Memory B cell (primary cell): Measurements from ENCODE around the gene GLIPR2.
"Not testable (repeated sequence)": the region's sequence is repeated elsewhere in the genome, so short reads cannot be mapped to it uniquely, and the experiment has no call there.

ENCODE experiments used
- ATAC-seq: fragments of 150-1000 bp; cut with Tn5 transposase; 2 replicates; pipeline ENCODE4 v1.10.0; 2021; ENCODE audit warnings: low read depth, mild to moderate bottlenecking, moderate library complexity
- DNase-seq, 2 donors: peaks; one replicate each; pipeline ENCODE4 v3.0.0; 2022; ENCODE audit warnings: low spot score in 2 of 2
- H3K27ac Mint-ChIP-seq: one replicate; pipeline ENCODE4 v1.8.0; 2022; ENCODE audit warnings: mild to moderate bottlenecking, moderate library complexity, mixed read lengths
- H3K27me3 Mint-ChIP-seq: one replicate; pipeline ENCODE4 v1.8.0; 2022; ENCODE audit warnings: mixed read lengths
- H3K36me3 Mint-ChIP-seq: one replicate; pipeline ENCODE4 v1.8.0; 2022; ENCODE audit warnings: mild to moderate bottlenecking, mixed read lengths
- H3K4me1 Mint-ChIP-seq: one replicate; pipeline ENCODE4 v1.8.0; 2022; ENCODE audit warnings: mixed read lengths
- H3K4me3 Mint-ChIP-seq: one replicate; pipeline ENCODE4 v1.8.0; 2022; ENCODE audit warnings: mild to moderate bottlenecking, moderate library complexity, mixed read lengths
- H3K9me3 Mint-ChIP-seq: one replicate; pipeline ENCODE4 v1.8.0; 2022; ENCODE audit warnings: mixed read lengths

Gene GLIPR2, protein sequence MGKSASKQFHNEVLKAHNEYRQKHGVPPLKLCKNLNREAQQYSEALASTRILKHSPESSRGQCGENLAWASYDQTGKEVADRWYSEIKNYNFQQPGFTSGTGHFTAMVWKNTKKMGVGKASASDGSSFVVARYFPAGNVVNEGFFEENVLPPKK

DNA sequence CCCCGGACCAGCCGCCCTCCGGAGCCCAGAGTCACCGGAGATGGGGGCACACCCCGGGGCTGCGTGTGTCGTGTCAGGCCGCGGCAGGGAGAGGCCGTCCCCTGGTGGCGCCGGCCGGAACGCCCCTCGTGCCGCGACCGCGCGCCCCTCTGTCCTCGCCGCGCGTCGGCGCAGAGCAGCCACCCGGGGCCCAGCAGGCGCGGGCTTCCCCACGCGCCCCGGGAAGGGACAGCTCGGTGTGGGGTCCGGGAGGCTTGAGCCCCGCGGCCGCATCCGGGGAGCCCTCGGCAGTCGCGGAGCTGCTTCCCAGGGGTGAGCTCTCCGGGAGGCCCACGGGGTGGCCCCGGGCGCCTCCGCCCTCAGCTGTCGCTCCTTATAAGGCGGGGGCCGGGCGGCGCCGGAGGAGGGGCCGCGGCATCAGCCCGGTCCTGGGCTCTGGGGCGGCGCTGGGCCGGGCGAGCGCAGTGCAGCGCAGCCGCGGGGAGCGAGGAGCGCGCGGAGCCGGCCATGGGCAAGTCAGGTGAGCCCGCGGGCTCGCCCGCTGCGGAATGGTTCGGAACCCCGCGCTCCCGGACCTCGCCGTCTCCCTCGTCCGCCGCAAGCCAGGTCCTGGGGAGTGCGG, at the start of gene GLIPR2:
TSS of gene GLIPR2 (plus strand) at position 462 of the 622 bp plus-strand sequence. CDS start at position 508, 46 bp downstream.
- peak within 1 kb of the TSS; percentile 82 for H3K27ac Mint-ChIP-seq
- ATAC-seq, result peak; percentile 92

DNA sequence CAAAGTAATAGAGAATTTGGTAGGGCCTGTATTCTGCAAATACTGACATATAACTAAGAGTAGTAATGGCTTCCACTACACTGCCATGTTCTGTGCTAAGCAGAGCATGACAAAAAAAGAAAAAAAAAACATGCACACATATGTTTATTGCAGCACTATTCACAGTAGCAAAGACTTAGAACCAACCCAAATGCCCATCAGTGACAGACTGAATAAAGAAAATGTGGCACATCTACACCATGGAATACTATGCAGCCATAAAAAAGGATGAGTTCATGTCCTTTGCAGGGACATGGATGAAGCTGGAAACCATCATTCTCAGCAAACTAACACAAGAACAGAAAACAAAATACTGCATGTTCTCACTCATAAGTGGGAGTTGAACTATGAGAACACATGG, 49.5 kb upstream of the GLIPR2 start:
- H3K4me3 Mint-ChIP-seq, H3K9me3 Mint-ChIP-seq, H3K27ac Mint-ChIP-seq, H3K36me3 Mint-ChIP-seq, DNase-seq, H3K27me3 Mint-ChIP-seq, H3K4me1 Mint-ChIP-seq, ATAC-seq: not testable (repeated sequence)

More for the DNA sequence above, at the start of gene GLIPR2:
- Mint-ChIP-seq H3K27me3 (no peaks in the 10 kb centered on the region), H3K4me3 (peak within 1 kb of the TSS; percentile 90), H3K4me1 (peaks cover 42% of the 10 kb centered on the region), H3K36me3 (no peaks in the 10 kb centered on the region), H3K9me3 (no peaks in the 10 kb centered on the region)
- DNase-seq, result peak; percentile 65

DNA sequence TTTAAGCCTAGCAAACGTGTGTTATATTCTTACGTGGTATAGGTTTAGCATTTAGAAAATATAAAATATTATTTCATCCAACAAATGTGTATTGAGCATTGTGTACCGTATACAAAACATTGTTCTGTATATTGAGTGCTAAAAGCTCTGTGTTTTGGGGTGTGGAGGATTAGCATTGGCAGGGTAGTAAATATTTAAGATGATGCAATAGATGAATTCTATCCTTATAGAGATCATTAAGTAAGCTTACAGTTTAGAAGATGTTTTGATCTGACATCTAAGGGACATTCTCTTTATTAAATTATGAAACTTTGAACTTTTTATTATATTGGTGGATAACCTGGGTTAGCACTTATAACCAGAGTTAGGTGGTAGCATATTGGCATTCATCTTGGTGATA, 48.5 kb upstream of the GLIPR2 start:
- Mint-ChIP-seq H3K4me3 (no peak overlapping the region), H3K9me3 (peaks cover 2% of the 10 kb centered on the region), H3K4me1 (peaks cover 8% of the 10 kb centered on the region), H3K27me3 (no peaks in the 10 kb centered on the region), H3K36me3 (peaks cover 9% of the 10 kb centered on the region), H3K27ac (no peak overlapping the region)
- no peak for DNase-seq
- no peak for ATAC-seq

DNA sequence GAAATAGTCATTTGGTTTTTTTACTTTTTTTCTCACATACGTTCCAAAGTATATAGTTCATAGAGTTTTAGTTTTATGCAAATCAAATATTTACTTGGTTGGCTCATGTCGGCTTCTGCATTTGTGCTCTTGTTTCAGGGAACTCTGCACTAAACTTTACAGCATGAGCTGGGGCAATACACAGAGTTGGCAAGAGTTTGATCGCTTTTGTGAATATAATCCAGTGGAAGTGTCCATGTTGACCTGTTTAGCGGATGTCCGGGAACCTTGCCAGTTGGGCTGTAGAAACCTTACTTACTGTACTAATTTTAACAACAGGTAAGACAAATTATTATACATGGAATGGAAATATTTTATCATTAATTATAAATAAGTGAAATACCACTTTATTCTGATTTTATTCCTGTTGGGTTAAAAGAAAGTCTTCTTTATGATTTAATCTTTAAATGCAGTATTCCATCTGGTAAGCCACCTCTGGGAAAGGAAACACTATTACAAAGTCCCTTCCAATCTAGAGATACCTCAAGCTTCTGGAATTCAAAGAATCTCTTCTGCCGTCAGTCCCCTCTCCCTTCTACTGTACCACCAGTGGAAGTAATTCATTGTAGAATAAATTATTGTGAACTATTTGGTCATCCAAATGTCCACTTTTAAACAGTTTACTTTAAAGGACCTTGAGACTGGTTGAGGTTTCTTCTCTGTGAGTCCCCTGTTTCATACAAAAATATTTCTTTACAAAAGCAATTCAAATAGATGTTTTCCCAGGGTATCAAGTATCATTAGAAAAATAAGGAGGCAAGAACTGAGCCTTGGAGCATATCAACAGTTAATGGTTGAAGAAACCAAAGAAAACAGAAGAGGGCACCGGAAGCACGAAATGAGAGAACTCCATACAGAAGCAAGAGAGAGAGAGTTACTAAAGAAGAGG, 45.2 kb upstream of the GLIPR2 start:
- no peak overlapping the region for H3K27ac Mint-ChIP-seq
- no peak overlapping the region for H3K4me3 Mint-ChIP-seq

DNA sequence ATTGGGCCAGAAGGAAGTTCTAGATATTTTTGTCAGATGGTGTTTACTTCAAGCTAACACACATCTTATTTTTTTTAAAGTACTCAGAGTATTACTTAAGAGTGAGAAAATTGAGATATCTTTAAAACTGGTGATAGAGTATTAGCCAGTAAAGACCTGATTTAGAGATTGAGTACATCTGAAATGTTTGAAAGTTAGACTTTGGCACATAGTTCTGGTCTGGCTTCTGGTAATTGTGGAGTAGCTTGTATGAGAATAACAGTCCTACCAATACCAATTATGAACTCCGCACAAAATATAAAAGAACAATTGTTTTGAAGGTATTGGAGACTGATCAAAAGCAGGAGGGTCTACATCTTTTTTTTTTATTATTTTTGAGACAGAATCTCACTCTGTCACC, 44.5 kb upstream of the GLIPR2 start:
- ATAC-seq (no peak), DNase-seq (no peak)
- Mint-ChIP-seq H3K4me3 (no peak overlapping the region), H3K27me3 (no peaks in the 10 kb centered on the region), H3K36me3 (peaks cover 5% of the 10 kb centered on the region), H3K9me3 (peaks cover 2% of the 10 kb centered on the region), H3K27ac (peak overlapping the region; percentile 91), H3K4me1 (peaks cover 8% of the 10 kb centered on the region)

More for the DNA sequence above, 45.2 kb upstream of the GLIPR2 start:
- no peak for DNase-seq
- Mint-ChIP-seq H3K27me3 (no peaks in the 10 kb centered on the region), H3K9me3 (peaks cover 2% of the 10 kb centered on the region), H3K36me3 (peaks cover 5% of the 10 kb centered on the region), H3K4me1 (peaks cover 8% of the 10 kb centered on the region)
- ATAC-seq, result no peak

DNA sequence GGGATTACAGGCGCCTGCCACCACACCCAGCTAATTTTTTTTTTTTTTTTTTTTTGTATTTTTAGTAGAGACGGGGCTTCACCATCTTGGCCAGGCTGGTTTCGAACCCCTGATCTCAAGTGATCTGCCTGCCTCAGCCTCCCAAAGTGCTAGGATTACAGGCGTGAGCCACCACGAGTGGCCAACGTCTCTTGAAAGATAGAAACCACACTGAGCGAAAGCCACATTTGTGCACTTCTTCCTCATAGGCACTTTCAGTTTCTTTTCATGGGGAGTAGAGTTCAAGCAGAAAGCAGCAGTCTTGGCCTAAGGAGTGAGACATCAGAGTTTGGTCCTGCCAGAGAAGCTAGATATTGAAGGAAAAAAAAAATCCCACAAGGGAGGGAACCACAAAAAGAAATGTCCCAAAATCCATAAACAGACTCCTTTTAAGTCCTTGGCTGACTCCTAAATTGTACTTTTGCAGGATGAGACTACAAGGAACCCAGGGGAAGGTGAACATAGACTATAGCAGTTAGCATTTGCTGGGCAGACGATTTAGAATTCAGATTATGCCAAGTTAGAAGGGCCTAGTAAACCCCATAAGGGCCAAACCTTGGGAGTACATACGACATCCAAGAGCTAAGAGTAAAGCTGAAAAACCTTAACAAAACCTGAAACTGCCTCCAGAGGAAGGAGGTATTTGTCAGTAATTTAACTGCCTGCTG, 43.9 kb upstream of the GLIPR2 start:
- DNase-seq (peak; percentile 21 to 40), ATAC-seq (peak; percentile 100)

DNA sequence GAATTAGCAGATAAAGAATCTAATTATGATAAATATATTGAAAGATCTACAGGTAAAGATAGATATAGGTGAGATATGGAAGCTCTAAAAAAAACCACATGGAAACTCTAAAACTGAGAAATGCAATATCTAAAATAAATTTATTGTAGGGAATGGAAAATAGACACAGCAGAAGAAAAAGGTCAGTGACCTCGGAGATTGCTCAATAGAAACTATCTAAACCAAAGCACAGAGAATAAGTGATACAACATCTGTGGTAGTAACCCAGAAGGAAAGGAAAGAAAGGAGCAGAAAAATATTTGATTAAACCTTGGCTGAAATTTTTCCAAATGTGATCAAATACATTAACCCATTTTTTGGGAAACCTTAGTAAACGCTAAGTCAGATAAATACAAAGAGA, 43.1 kb upstream of the GLIPR2 start:
- ATAC-seq, result no peak
- H3K4me3 Mint-ChIP-seq, result no peak overlapping the region
- H3K9me3 Mint-ChIP-seq, result peaks cover 2% of the 10 kb centered on the region
- no peaks in the 10 kb centered on the region for H3K27me3 Mint-ChIP-seq
- H3K4me1 Mint-ChIP-seq, result peaks cover 8% of the 10 kb centered on the region
- no peak for DNase-seq
- H3K27ac Mint-ChIP-seq, result no peak overlapping the region
- peaks cover 5% of the 10 kb centered on the region for H3K36me3 Mint-ChIP-seq

More for the DNA sequence above, 43.9 kb upstream of the GLIPR2 start:
- peaks cover 2% of the 10 kb centered on the region for H3K9me3 Mint-ChIP-seq
- peak overlapping the region; percentile 54 for H3K4me3 Mint-ChIP-seq
- H3K36me3 Mint-ChIP-seq, result peaks cover 5% of the 10 kb centered on the region
- no peaks in the 10 kb centered on the region for H3K27me3 Mint-ChIP-seq
- peak overlapping the region; percentile 91 for H3K27ac Mint-ChIP-seq
- H3K4me1 Mint-ChIP-seq, result peaks cover 8% of the 10 kb centered on the region

DNA sequence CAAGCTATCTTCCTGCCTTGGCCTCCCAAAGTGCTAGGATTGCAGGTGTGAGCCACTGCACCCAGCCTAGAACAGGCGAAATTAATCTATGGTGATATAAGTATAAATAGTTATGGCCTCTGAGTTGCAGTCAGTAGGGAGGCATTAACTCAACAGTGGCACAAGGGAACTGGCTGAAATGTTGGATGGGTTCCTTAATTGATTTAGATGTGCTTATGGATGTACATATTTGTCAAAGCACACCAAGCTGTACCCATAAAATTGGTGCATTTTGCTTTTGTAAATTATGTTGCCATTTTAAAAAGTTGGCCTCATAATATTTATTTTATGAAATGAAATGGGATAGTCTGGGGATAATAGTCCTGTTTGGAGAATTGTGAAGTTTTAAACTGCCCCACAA, 36.8 kb upstream of the GLIPR2 start:
- H3K27me3 Mint-ChIP-seq, result no peaks in the 10 kb centered on the region
- H3K9me3 Mint-ChIP-seq, result no peaks in the 10 kb centered on the region
- ATAC-seq, result no peak
- no peaks in the 10 kb centered on the region for H3K36me3 Mint-ChIP-seq
- no peak overlapping the region for H3K4me3 Mint-ChIP-seq
- peak overlapping the region; percentile 1 for H3K27ac Mint-ChIP-seq
- no peak for DNase-seq
- peaks cover 6% of the 10 kb centered on the region for H3K4me1 Mint-ChIP-seq

DNA sequence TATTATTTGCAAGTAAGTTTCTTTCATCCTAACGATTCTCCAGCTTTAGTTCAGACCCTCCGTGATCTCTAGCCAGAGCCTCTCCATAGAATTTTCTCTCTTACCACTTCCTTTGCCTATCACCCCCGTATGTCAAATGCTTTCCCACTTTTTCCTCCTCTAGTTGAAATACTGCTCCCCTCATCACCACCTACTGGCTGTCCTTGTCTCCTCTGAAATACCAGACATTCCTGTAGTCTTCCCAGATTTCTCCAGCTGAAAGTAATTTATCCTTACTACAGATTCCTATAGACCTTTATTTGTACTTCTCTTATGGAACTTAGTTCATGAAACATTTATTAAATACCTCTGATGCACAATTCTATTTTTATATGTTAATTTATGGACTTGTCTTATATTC, 36.0 kb upstream of the GLIPR2 start:
- ATAC-seq (no peak), DNase-seq (no peak)
- Mint-ChIP-seq H3K27me3 (no peaks in the 10 kb centered on the region), H3K27ac (peak overlapping the region; percentile 1), H3K36me3 (no peaks in the 10 kb centered on the region), H3K9me3 (no peaks in the 10 kb centered on the region), H3K4me1 (peaks cover 6% of the 10 kb centered on the region), H3K4me3 (no peak overlapping the region)

DNA sequence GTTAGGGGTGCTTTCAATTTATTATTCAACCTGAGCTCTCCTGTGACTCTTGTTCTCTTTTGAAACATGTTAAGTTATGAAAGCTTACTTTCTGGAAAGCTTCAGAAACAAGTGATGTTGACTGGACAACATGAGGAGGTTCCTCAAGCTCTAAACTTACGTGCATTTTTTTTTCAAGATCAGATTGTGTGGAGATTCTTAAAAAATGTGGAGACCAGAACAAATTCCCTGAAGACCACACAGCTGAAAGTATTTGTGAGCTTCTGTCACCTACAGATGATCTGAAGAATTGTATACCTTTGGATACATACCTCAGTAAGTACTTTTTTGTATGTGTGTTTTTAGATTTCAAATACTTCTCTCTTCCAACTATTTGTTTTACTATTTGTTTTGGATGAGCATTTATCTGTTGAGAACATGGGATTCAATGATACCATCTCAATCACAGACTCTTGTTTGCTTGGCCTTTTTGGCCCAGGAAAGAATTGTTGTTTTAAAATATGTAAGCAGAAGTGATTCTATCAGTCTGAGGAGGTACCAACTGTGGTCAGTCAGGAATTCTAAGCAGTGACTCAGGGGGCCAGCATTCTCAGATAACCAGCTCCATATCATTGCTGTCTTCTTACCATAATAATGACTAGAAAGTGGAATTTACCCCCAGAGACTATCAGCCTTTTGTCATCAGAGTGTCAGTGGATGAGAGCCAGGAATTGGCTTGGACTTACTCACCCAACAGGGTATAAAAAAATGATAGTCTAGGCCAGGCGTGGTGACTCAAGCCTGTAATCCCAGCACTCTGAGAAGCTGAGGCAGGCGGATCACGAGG, 34.4 kb upstream of the GLIPR2 start:
- Mint-ChIP-seq H3K9me3 (no peaks in the 10 kb centered on the region), H3K27me3 (no peaks in the 10 kb centered on the region), H3K27ac (no peak overlapping the region), H3K4me3 (no peak overlapping the region), H3K36me3 (no peaks in the 10 kb centered on the region), H3K4me1 (peaks cover 6% of the 10 kb centered on the region)
- no peak for ATAC-seq
- no peak for DNase-seq

DNA sequence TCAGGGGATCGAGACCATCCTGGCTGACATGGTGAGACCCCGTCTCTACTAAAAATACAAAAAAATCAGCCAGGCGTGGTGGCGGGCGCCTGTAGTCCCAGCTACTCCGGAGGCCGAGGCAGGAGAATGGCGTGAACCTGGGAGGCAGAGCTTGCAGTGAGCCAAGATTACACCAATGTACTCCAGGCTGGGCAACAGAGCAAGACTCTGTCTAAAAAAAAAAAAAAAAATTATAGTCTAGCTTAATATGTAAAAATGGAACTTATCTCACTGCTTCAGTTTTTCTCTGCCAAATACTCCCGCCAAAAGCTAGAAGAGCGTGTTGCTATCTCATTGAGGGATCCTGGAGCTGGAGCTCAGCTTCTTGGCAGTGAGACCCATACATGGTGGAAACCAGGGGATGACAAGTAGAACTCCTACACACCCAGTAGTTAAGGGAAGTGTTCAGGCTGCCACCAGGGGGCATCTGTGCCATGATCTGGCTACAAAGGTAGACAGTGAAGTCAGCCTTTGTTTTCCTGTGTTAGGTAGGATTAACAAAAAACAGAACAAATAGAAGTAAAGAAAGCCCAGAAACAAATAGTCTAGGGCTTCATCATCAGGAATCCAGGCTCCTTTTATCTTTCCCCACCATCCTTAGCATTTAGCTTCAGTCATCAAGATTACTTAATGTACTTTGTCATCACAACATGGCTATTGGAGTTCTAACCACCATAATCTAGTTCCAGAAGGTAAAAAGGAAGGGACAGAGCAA, 33.6 kb upstream of the GLIPR2 start:
- Mint-ChIP-seq H3K9me3 (no peaks in the 10 kb centered on the region), H3K4me1 (peaks cover 6% of the 10 kb centered on the region), H3K4me3 (no peak overlapping the region), H3K27me3 (no peaks in the 10 kb centered on the region), H3K27ac (peak overlapping the region; percentile 24), H3K36me3 (no peaks in the 10 kb centered on the region)
- peak; percentile 100 for ATAC-seq
- DNase-seq, result peak; percentile 79 to 82

DNA sequence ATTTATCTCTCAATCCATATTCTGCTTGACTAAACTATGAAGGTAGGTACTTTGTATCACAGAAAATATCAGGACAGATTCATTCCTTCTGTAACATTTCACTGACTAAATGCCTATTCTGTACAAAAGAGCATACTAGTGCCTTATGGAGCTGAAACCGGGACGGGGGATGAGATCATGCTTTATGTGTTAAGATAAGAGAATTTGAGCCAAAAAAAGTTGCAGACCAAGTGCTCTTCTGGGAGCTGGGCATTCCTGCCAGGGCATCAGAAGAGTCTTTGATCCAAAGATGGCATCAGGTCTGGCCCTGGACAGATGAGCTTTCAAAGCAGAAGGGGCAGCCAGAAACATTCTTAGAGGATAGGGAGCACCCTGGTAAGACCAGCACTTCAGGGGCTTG, 27.5 kb upstream of the GLIPR2 start:
- Mint-ChIP-seq H3K27me3 (no peaks in the 10 kb centered on the region), H3K4me3 (no peak overlapping the region), H3K4me1 (no peaks in the 10 kb centered on the region), H3K9me3 (no peaks in the 10 kb centered on the region), H3K27ac (no peak overlapping the region), H3K36me3 (peaks cover 11% of the 10 kb centered on the region)
- DNase-seq (no peak), ATAC-seq (no peak)

DNA sequence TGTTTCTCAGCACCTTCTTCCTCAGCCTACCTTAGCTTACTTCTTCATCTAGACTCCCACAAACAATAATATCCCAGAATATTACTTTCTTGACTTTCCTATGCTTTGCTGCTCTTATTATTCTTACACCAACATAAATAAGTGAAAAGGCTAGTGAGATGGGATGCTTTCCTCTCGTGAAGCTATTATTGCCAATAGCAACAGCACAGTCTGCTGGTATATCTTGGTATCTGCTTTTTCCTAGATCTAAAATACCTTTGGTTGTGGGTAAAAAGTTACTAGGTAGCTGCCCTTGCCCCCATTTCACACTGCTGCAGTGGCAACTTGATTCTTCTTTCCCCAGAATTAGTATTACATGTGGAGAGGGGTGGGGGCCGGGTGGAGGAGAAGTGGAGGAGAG, 26.1 kb upstream of the GLIPR2 start:
- ATAC-seq, result no peak
- H3K36me3 Mint-ChIP-seq, result peaks cover 11% of the 10 kb centered on the region
- no peak for DNase-seq
- H3K27ac Mint-ChIP-seq, result no peak overlapping the region
- no peaks in the 10 kb centered on the region for H3K27me3 Mint-ChIP-seq
- H3K4me3 Mint-ChIP-seq, result no peak overlapping the region
- H3K4me1 Mint-ChIP-seq, result no peaks in the 10 kb centered on the region
- H3K9me3 Mint-ChIP-seq, result no peaks in the 10 kb centered on the region
